Liver (tissue), 9 donors: ENCODE measurements around the gene PF4V1. TPM values are rescaled to one million over a fixed set of nuclear protein-coding genes. Genes with fewer than 3 reads are reported as not detected.

Experiments
- DNase-seq: peaks from one replicate; pipeline ENCODE4 v3.0.0-alpha.2; 2017; ENCODE audit warnings: low spot score
- H3K27ac ChIP-seq, 2 donors: one replicate each; pipeline ENCODE4 v1.7.0; 2013; ENCODE audit warnings: inconsistent platforms in 2 of 2, low read length in 2 of 2, control low read depth in 1 of 2, low read depth in 1 of 2, mild to moderate bottlenecking in 1 of 2
- H3K27me3 ChIP-seq, 4 donors: one replicate each; pipeline versions ENCODE4 v1.6.1 to v1.7.0; 2013; ENCODE audit warnings: low read length in 3 of 4, inconsistent platforms in 1 of 4, mild to moderate bottlenecking in 1 of 4, moderate library complexity in 1 of 4; ENCODE audit not compliant: control insufficient read depth in 4 of 4, insufficient read depth in 4 of 4
- H3K36me3 ChIP-seq, 4 donors: one replicate each; pipeline versions ENCODE4 v1.6.1 to v1.7.0; 2013; ENCODE audit warnings: low read length in 3 of 4, mild to moderate bottlenecking in 3 of 4, low read depth in 1 of 4, moderate library complexity in 1 of 4; ENCODE audit not compliant: control insufficient read depth in 4 of 4, insufficient read depth in 3 of 4
- H3K4me1 ChIP-seq, 4 donors: one replicate each; pipeline versions ENCODE4 v1.6.1 to v1.7.0; 2013; ENCODE audit warnings: low read length in 3 of 4, mild to moderate bottlenecking in 3 of 4, moderate library complexity in 1 of 4; ENCODE audit not compliant: control insufficient read depth in 4 of 4, insufficient read depth in 4 of 4
- H3K4me3 ChIP-seq, 3 donors: one replicate each; pipeline versions ENCODE4 v1.6.1 to v1.7.0; 2013; ENCODE audit warnings: low read length in 3 of 3, control low read depth in 1 of 3, low read depth in 1 of 3, mild to moderate bottlenecking in 1 of 3
- H3K9ac ChIP-seq, 2 donors: one replicate each; pipeline ENCODE4 v1.7.0; 2013; ENCODE audit warnings: low read length in 2 of 2, mild to moderate bottlenecking in 2 of 2, moderate library complexity in 2 of 2, control low read depth in 1 of 2, low read depth in 1 of 2
- H3K9me3 ChIP-seq, 4 donors: one replicate each; pipeline versions ENCODE4 v1.6.1 to v1.7.0; 2013; ENCODE audit warnings: low read length in 3 of 4; ENCODE audit not compliant: control insufficient read depth in 4 of 4
- FOXA2 ChIP-seq: IDR thresholded peaks from 2 replicates; pipeline ENCODE4 v1.6.1; 2016; ENCODE audit warnings: antibody characterized with exemption
- GABPA ChIP-seq, 2 donors: IDR thresholded peaks in 1 of 2; conservative IDR thresholded peaks in 1 of 2; 2 replicates each; pipeline ENCODE4 v1.6.1; 2016; ENCODE audit warnings: antibody characterized with exemption in 2 of 2, mild to moderate bottlenecking in 1 of 2, moderate library complexity in 1 of 2
- HNF4A ChIP-seq, 2 donors: conservative IDR thresholded peaks; 2 replicates each; pipeline ENCODE4 v1.6.1; 2016; ENCODE audit warnings: antibody characterized with exemption in 2 of 2, mild to moderate bottlenecking in 2 of 2
- HNF4G ChIP-seq: IDR thresholded peaks from 2 replicates; pipeline ENCODE4 v1.6.1; 2016; ENCODE audit warnings: antibody characterized with exemption
- JUND ChIP-seq, 2 donors: IDR thresholded peaks; 2 replicates each; pipeline ENCODE4 v1.6.1; 2016; ENCODE audit warnings: antibody characterized with exemption in 2 of 2
- MAX ChIP-seq: IDR thresholded peaks from 2 replicates; pipeline ENCODE4 v1.6.1; 2016; ENCODE audit warnings: antibody characterized with exemption
- NR2F2 ChIP-seq: IDR thresholded peaks from 2 replicates; pipeline ENCODE4 v1.6.1; 2016; ENCODE audit warnings: antibody characterized with exemption
- REST ChIP-seq: IDR thresholded peaks from 2 replicates; pipeline ENCODE4 v1.6.1; 2016; ENCODE audit warnings: antibody characterized with exemption, mild to moderate bottlenecking
- RXRA ChIP-seq, 2 donors: IDR thresholded peaks; 2 replicates each; pipeline ENCODE4 v1.6.1; 2017 to 2018; ENCODE audit warnings: antibody characterized with exemption in 2 of 2, mild to moderate bottlenecking in 1 of 2
- SP1 ChIP-seq: IDR thresholded peaks from 2 replicates; pipeline ENCODE4 v1.6.1; 2018; ENCODE audit warnings: antibody characterized with exemption, mild to moderate bottlenecking
- TAF1 ChIP-seq: conservative IDR thresholded peaks from 2 replicates; pipeline ENCODE4 v1.6.1; 2016; ENCODE audit warnings: antibody characterized with exemption, mild to moderate bottlenecking
- YY1 ChIP-seq: IDR thresholded peaks from 2 replicates; pipeline ENCODE4 v1.6.1; 2016; ENCODE audit warnings: antibody characterized with exemption, mild to moderate bottlenecking
- WGBS: extraction: QIAGEN DNeasy Blood & Tissue Kit; methylation state at CpG from one replicate; pipeline ENCODE4 v1.1.7; 2013; 5-methylcytosine and 5-hydroxymethylcytosine counted together
- polyA plus RNA-seq, 2 donors: library from polyadenylated mRNA; stranded (reverse) in 1 of 2; unstranded in 1 of 2; fragments of 200-250 nt in 1 of 2; fragments of >200 nt in 1 of 2; fragmentation: Nextera tagmentation in 1 of 2; extraction: Ambion mirVana in 1 of 2; gene quantifications; one replicate each; pipeline versions ENCODE4 v1.2.1 to v1.2.3, GENCODE V29; 2013 to 2015
- total RNA-seq, 2 donors: library from RNA; depleted of rRNA; stranded (reverse); fragments of >200 nt; gene quantifications; one replicate each; pipeline ENCODE4 v1.2.3, GENCODE V29; 2014
- donor health status: healthy.
- donor health status: healthy.
- donor health status: healthy.
- donor health status: healthy.
- donor health status: healthy.

The PF4V1 gene
- total and polyA plus RNA-seq, 4 donors, result 0.16 to 3.4 (median 0.74) TPM; not detected in 1

- Histone ChIP-seq H3K9ac (no peak overlapping the region), H3K27me3 (no peaks in the 10 kb centered on the region), H3K27ac (no peak overlapping the region), H3K4me1 (peaks cover 0 to 10% (median 4%) of the 10 kb centered on the region in 4 donors), H3K36me3 (no peaks in the 10 kb centered on the region), H3K9me3 (peaks cover 0 to 2% (median under 1%) of the 10 kb centered on the region in 4 donors), H3K4me3 (no peak overlapping the region)
- 81% methylated on average over 6 of the region's 6 CpGs for WGBS
- TF ChIP-seq HNF4A (conservative IDR thresholded peaks at IDR 0.05), result no peak
- TF ChIP-seq MAX, result no peak
- TF ChIP-seq HNF4G, result no peak
- no peak for TF ChIP-seq YY1
- TF ChIP-seq RXRA (IDR thresholded peaks at IDR 0.05), result no peak
- no peak for TF ChIP-seq NR2F2
- TF ChIP-seq TAF1, result no peak
- TF ChIP-seq REST, result no peak
- TF ChIP-seq GABPA (IDR thresholded peaks at IDR 0.05 in 1 of 2, conservative IDR thresholded peaks at IDR 0.05 in 1 of 2), result no peak
- TF ChIP-seq SP1, result no peak
- TF ChIP-seq JUND (IDR thresholded peaks at IDR 0.05), result no peak
- no peak for TF ChIP-seq FOXA2
- no peak for DNase-seq
Observed at GRCh38 chr4:73871511-73872310, 18.6 kb downstream of the PF4V1 start.

- Histone ChIP-seq H3K27ac (peak overlapping the region in 1 of 2 donors; percentile 56), H3K4me3 (no peak overlapping the region)
- 52% methylated on average over 2 of the region's 2 CpGs for WGBS
Observed at GRCh38 chr4:73872316-73873108, 19.4 kb downstream of the PF4V1 start.

More at GRCh38 chr4:73872316-73873108, 19.4 kb downstream of the PF4V1 start:
- H3K4me1 ChIP-seq, result peaks cover 0 to 10% (median 4%) of the 10 kb centered on the region in 4 donors
- TF ChIP-seq MAX, result peak; percentile 31
- no peak for TF ChIP-seq FOXA2
- no peaks in the 10 kb centered on the region for H3K36me3 ChIP-seq
- H3K9me3 ChIP-seq, result peaks cover 0 to 2% (median under 1%) of the 10 kb centered on the region in 4 donors
- DNase-seq, result no peak
- H3K27me3 ChIP-seq, result no peaks in the 10 kb centered on the region
- no peak overlapping the region for H3K9ac ChIP-seq
